Loucy (cell line): ENCODE data around the gene FAM13C.

ENCODE experiments used
- H2AFZ ChIP-seq: fragments of 200-600 bp; sonication (generic); 2 replicates; pipeline ENCODE4 v1.6.0; 2016; ENCODE audit warnings: antibody characterized with exemption, mild to moderate bottlenecking, low read length, moderate library complexity
- H3F3A ChIP-seq: fragments of 200-600 bp; 2 replicates; pipeline ENCODE4 v1.6.0; 2016; ENCODE audit warnings: antibody characterized with exemption, low read depth, mild to moderate bottlenecking
- H3K27me3 ChIP-seq: fragments of 200-600 bp; sonication (generic); 2 replicates; pipeline ENCODE4 v1.6.1; 2014; ENCODE audit warnings: low read length, mild to moderate bottlenecking; ENCODE audit not compliant: insufficient read depth, poor library complexity, severe bottlenecking
- H3K36me3 ChIP-seq: fragments of 200-600 bp; sonication (generic); 2 replicates; pipeline ENCODE4 v1.6.1; 2016; ENCODE audit warnings: low read length; ENCODE audit not compliant: insufficient read depth
- H3K4me1 ChIP-seq: fragments of 200-600 bp; sonication (generic); 2 replicates; pipeline ENCODE4 v1.5.1; 2014; ENCODE audit warnings: low read length, mild to moderate bottlenecking; ENCODE audit not compliant: insufficient read depth, poor library complexity, severe bottlenecking
- H3K4me2 ChIP-seq: fragments of 200-600 bp; sonication (generic); 2 replicates; pipeline ENCODE4 v1.6.0; 2014; ENCODE audit warnings: antibody characterized with exemption, low read length, low read depth, mild to moderate bottlenecking; ENCODE audit not compliant: poor library complexity, severe bottlenecking
- H3K4me3 ChIP-seq: fragments of 200-600 bp; sonication (generic); 2 replicates; pipeline ENCODE4 v1.5.1; 2014; ENCODE audit warnings: low read length, mild to moderate bottlenecking, mixed read lengths; ENCODE audit not compliant: poor library complexity, severe bottlenecking
- H3K79me2 ChIP-seq: fragments of 200-600 bp; sonication (generic); 2 replicates; pipeline ENCODE4 v1.6.1; 2014; ENCODE audit warnings: low read length; ENCODE audit not compliant: insufficient read depth
- H3K9ac ChIP-seq: fragments of 200-600 bp; sonication (generic); 2 replicates; pipeline ENCODE4 v1.6.0; 2014; ENCODE audit warnings: mild to moderate bottlenecking, low read depth, low read length, moderate library complexity; ENCODE audit not compliant: poor library complexity, severe bottlenecking
- H3K9me2 ChIP-seq: fragments of 200-600 bp; sonication (generic); replicated peaks from 2 replicates; pipeline ENCODE4 v1.6.1; 2016; ENCODE audit warnings: low read depth, low read length, mixed read lengths
- H3K9me3 ChIP-seq: fragments of 200-600 bp; sonication (generic); 2 replicates; pipeline ENCODE4 v1.6.1; 2014; ENCODE audit warnings: mild to moderate bottlenecking, antibody characterized with exemption, low read length, low read depth; ENCODE audit not compliant: insufficient read depth
- H4K20me1 ChIP-seq: fragments of 200-600 bp; sonication (generic); 2 replicates; pipeline ENCODE4 v1.6.0; 2014; ENCODE audit warnings: antibody characterized with exemption, low read length, mild to moderate bottlenecking; ENCODE audit not compliant: insufficient read depth, poor library complexity, severe bottlenecking
- EZH2phosphoT487 ChIP-seq: fragments of 200-600 bp; IDR thresholded peaks from 2 replicates; pipeline ENCODE4 v1.6.1; 2018; ENCODE audit warnings: antibody characterized with exemption, mild to moderate bottlenecking, moderate library complexity, borderline replicate concordance
- TF ChIP-seq, protein P1 (sequence below): fragments of 200-600 bp; sonication (generic); conservative IDR thresholded peaks from 2 replicates; pipeline ENCODE4 v1.5.1; 2014; ENCODE audit warnings: mild to moderate bottlenecking, antibody characterized with exemption, low read length

FAM13C gene

DNA sequence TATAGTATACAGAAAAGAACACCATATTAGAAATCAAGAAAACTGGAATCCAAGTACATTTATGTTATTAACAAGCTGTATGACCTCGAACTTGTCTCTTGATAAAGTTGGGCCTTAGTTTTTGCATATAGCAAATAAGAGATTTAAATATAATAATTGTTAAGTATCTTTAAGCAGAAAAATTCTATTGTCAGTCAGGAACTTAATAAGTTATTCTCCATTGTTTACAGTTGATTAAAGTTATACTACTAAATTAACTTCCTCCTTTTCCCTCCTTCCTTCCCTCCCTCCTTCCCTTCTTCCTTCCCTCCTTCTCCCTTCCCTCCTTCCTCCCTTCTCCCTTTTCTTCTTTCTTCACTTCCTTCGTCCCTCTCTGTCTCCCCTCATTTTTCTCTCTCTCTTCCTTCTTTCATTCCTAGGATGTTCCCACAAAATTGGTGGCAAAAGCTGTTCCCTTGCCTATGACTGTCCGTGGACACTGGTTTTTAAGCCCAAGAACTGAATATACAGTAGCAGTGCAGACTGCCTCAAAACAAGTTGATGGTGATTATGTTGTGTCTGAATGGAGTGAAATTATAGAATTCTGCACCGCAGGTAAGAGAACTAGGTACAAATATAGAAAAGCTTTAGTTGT is 126.2 kb downstream of the FAM13C start:
- no peaks in the 10 kb centered on the region for H3K9me2 ChIP-seq
- H3K4me3 ChIP-seq, result no peak overlapping the region
- no peaks in the 10 kb centered on the region for H4K20me1 ChIP-seq
- no peak for TF ChIP-seq EZH2phosphoT487
- TF ChIP-seq, protein P1, sequence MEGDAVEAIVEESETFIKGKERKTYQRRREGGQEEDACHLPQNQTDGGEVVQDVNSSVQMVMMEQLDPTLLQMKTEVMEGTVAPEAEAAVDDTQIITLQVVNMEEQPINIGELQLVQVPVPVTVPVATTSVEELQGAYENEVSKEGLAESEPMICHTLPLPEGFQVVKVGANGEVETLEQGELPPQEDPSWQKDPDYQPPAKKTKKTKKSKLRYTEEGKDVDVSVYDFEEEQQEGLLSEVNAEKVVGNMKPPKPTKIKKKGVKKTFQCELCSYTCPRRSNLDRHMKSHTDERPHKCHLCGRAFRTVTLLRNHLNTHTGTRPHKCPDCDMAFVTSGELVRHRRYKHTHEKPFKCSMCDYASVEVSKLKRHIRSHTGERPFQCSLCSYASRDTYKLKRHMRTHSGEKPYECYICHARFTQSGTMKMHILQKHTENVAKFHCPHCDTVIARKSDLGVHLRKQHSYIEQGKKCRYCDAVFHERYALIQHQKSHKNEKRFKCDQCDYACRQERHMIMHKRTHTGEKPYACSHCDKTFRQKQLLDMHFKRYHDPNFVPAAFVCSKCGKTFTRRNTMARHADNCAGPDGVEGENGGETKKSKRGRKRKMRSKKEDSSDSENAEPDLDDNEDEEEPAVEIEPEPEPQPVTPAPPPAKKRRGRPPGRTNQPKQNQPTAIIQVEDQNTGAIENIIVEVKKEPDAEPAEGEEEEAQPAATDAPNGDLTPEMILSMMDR, result no peak
- no peaks in the 10 kb centered on the region for H3K36me3 ChIP-seq
- H3K4me2 ChIP-seq, result no peak overlapping the region
- H3K9ac ChIP-seq, result no peak overlapping the region
- H3K4me1 ChIP-seq, result no peaks in the 10 kb centered on the region
- no peak overlapping the region for H2AFZ ChIP-seq
- no peaks in the 10 kb centered on the region for H3K79me2 ChIP-seq
- H3F3A ChIP-seq, result no peaks in the 10 kb centered on the region
- H3K27me3 ChIP-seq, result no peaks in the 10 kb centered on the region
- H3K9me3 ChIP-seq, result no peaks in the 10 kb centered on the region

DNA sequence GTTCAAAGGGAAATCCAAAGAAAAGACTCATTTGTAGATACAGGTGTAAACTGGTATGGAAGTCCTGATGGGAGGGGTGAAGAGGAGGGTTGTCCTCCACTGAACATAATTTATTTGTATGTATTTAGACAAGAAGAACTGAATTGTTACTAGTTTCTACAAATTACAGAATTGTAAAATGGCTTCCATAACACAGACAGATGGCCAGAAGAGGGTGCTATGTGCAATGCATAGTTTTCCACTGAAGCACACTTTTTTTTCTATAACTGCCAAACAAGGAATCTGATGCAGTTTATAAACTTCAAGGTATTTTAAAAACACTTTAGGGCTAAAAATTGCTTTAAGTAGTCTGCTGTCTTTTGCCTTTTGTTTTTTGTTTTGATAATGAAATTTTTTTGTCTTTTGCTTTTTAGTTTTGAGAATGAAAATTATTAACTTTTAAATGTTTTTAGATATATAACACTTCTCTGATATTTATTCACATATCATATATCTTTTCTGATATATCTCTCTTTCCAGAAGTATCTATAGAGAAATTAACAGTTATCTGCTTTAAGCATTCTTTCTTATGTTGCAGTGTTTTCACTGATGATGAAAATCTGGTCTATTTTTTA is 127.4 kb downstream of the FAM13C start:
- Histone ChIP-seq H3K9ac (no peak overlapping the region), H3K79me2 (no peaks in the 10 kb centered on the region), H3K4me3 (no peak overlapping the region), H3K4me2 (no peak overlapping the region), H3K4me1 (no peaks in the 10 kb centered on the region), H3F3A (no peaks in the 10 kb centered on the region), H3K9me3 (no peaks in the 10 kb centered on the region), H3K36me3 (no peaks in the 10 kb centered on the region), H2AFZ (peak overlapping the region; percentile 63), H3K27me3 (no peaks in the 10 kb centered on the region), H4K20me1 (no peaks in the 10 kb centered on the region), H3K9me2 (no peaks in the 10 kb centered on the region)
- TF ChIP-seq EZH2phosphoT487, result no peak
- TF ChIP-seq, protein P1, result peak; percentile 76

DNA sequence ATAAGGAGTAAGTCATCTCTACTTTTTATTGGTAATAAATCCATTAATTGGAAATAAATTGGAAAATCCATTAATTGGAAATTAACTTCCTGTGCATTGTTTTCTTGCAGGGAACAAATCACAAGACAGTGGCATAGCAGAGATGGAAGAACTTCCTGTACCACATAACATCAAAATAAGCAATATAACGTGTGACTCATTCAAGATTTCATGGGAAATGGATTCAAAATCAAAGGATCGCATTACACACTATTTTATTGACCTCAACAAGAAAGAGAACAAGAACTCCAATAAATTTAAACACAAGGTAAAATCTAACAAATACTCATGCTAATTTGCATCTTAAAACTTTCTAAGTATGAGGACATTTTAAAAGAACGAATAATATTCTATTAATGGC is 128.2 kb downstream of the FAM13C start:
- Histone ChIP-seq H4K20me1 (no peaks in the 10 kb centered on the region), H2AFZ (no peak overlapping the region), H3K9me3 (no peaks in the 10 kb centered on the region), H3K4me1 (no peaks in the 10 kb centered on the region), H3K9me2 (no peaks in the 10 kb centered on the region), H3K4me3 (no peak overlapping the region), H3K79me2 (no peaks in the 10 kb centered on the region), H3K4me2 (no peak overlapping the region), H3K9ac (no peak overlapping the region), H3K27me3 (no peaks in the 10 kb centered on the region), H3F3A (no peaks in the 10 kb centered on the region), H3K36me3 (no peaks in the 10 kb centered on the region)
- TF ChIP-seq EZH2phosphoT487, result no peak
- TF ChIP-seq, protein P1, result no peak
